Skeletal muscle satellite cell (primary cell): ENCODE data around the gene NUDT1.

Experiments
- H3K27me3 ChIP-seq: 2 replicates; pipeline ENCODE4 v1.7.0; 2013; ENCODE audit warnings: low read length; ENCODE audit not compliant: control insufficient read depth, insufficient read depth
- H3K36me3 ChIP-seq: 2 replicates; pipeline ENCODE4 v1.7.0; 2013; ENCODE audit warnings: mild to moderate bottlenecking, control low read depth, low read length; ENCODE audit not compliant: insufficient read depth
- H3K4me1 ChIP-seq: 2 replicates; pipeline ENCODE4 v1.7.0; 2013; ENCODE audit warnings: low read length; ENCODE audit not compliant: control insufficient read depth, insufficient read depth
- H3K4me2 ChIP-seq: 2 replicates; pipeline ENCODE4 v1.7.0; 2013; ENCODE audit warnings: mild to moderate bottlenecking, low read length
- H3K4me3 ChIP-seq: 2 replicates; pipeline ENCODE4 v1.7.0; 2013; ENCODE audit warnings: low read length
- H3K9ac ChIP-seq: 2 replicates; pipeline ENCODE4 v1.7.0; 2013; ENCODE audit warnings: mild to moderate bottlenecking, low read depth, low read length, moderate library complexity
- H3K9me3 ChIP-seq: replicated peaks from 2 replicates; pipeline ENCODE4 v1.7.0; 2013; ENCODE audit warnings: mild to moderate bottlenecking, control low read depth, low read length

The NUDT1 gene

GRCh38 chr7:2296832-2297231 is 54.8 kb downstream of the NUDT1 start:
- Histone ChIP-seq H3K4me1 (peaks cover 17% of the 10 kb centered on the region), H3K4me2 (no peak overlapping the region), H3K9me3 (no peaks in the 10 kb centered on the region), H3K4me3 (no peak overlapping the region), H3K27me3 (no peaks in the 10 kb centered on the region), H3K9ac (no peak overlapping the region), H3K36me3 (no peaks in the 10 kb centered on the region)

- Histone ChIP-seq H3K4me2 (no peak overlapping the region), H3K9ac (no peak overlapping the region), H3K4me3 (no peak overlapping the region), H3K36me3 (no peaks in the 10 kb centered on the region), H3K27me3 (no peaks in the 10 kb centered on the region), H3K9me3 (no peaks in the 10 kb centered on the region), H3K4me1 (peaks cover 17% of the 10 kb centered on the region)
Observed at GRCh38 chr7:2299131-2299829, 57.3 kb downstream of the NUDT1 start.

- H3K36me3 ChIP-seq: no peaks in the 10 kb centered on the region
- no peaks in the 10 kb centered on the region for H3K9me3 ChIP-seq
- H3K9ac ChIP-seq: no peak overlapping the region
- peaks cover 17% of the 10 kb centered on the region for H3K4me1 ChIP-seq
- H3K4me2 ChIP-seq: no peak overlapping the region
- no peaks in the 10 kb centered on the region for H3K27me3 ChIP-seq
- H3K4me3 ChIP-seq: no peak overlapping the region
Observed at GRCh38 chr7:2299870-2300512, 58.0 kb downstream of the NUDT1 start.
